NCI-H1930 (cell line): ENCODE results near the gene SPTLC2.
"Not testable (repeated sequence)": the region's sequence is repeated elsewhere in the genome, so short reads cannot be mapped to it uniquely, and the experiment has no call there.

Source experiments
- DNase-seq, 2 experiments: peaks; one replicate each; lab custom pipeline; 2025; lab: John Stamatoyannopoulos, UW

The SPTLC2 gene

DNA sequence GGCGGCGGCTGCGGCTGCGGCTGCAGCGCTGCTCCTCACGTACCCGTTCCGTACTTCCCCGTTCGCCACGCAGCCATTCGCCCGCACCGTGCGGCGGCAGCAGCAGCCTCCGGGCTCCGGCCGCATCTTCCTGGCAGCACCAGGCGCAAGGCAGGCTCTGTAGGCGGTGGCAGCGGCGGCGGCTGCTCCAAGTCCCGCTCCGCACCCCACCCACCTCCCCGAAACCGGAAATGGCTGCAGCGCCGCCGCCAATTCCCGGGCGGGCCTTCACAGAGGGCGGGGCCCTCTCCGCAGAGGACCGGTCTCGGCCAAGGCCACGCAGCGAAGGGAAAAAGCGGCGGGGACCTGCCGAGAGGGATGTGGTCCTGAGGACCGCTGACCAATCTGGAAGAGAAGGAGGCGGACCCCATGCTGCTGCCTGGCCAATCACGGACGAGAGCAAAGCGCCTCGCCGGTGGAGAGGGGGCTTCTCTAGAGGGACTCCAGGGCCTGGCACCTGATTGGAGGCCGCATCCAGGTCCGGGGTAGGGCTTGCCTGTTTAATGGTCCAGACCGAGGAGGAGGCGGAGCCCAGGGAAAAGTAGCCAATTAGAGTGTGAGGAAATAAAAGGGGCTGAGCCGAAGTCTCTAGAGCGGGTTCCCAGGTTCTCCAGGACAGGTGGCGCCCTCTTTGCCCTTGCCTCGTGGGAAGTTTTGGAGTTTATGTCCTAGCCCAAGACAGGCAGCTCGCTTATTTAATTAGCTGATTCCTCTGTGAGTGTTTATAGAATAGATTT lies at the start of gene SPTLC2:
Gene SPTLC2, minus strand, starts transcription at position 184 of the 776 bp plus-strand sequence. Its CDS starts 58 bp downstream, at position 126.
- DNase-seq = peak; percentile 98 to 99

GRCh38 chr14:77663293-77663692 lies 46.9 kb upstream of the SPTLC2 start:
- no peak for DNase-seq

DNA sequence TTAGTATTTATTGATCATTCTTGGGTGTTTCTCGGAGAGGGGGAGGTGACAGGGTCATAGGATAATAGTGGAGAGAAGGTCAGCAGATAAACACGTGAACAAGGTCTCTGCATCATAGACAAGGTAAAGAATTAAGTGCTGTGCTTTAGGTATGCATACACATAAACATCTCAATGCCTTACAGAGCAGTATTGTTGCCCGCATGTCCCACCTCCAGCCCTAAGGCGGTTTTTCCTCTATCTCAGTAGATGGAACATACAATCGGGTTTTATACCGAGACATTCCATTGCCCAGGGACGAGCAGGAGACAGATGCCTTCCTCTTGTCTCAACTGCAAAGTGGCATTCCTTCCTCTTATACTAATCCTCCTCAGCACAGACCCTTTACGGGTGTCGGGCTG lies 45.1 kb upstream of the SPTLC2 start:
- DNase-seq = not testable (repeated sequence)

DNA sequence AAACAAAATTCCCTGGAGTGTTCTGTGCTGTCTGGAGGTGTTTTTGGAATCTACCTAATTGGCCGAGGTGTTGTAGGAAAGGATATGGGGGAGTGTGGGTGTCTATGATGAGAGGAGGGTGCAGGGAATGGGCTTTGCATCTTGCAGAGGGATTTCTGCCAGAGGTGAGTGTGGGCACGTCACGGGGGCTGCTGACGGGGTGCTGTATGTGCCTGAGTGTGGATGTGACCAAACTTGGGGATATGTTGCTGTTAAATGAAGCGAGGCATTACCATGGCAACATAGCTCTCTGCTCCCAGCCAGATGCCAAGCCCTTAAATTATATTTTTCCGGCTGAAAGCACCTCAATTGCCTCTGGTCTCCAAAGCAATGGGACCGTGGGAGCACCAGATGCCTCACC lies 44.3 kb upstream of the SPTLC2 start:
- no peak for DNase-seq

DNA sequence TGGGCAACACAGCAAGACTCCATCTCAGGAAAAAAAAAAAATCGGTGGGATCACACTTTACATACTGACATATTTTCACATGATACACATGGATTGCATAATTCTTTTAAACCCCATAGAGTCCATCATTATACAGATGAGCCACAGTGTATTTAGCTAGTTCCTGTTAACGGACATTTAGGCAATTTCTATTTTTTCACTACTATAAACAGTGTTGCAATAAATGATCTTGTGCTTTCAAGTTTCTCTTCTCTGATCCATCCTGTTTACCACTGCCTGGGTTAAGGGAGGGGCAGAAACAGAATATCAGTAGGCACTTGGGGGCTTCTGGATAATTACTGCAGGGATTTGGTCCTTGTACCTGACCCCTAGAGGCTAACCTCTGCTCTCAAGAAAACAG lies 43.4 kb upstream of the SPTLC2 start:
- DNase-seq = no peak

GRCh38 chr14:77657280-77657679 lies 40.8 kb upstream of the SPTLC2 start:
- DNase-seq = no peak

- no peak for DNase-seq
Observed at GRCh38 chr14:77654001-77654441, 37.6 kb upstream of the SPTLC2 start.

GRCh38 chr14:77649326-77649725 lies 32.9 kb upstream of the SPTLC2 start:
- no peak for DNase-seq

GRCh38 chr14:77648520-77649200 lies 32.2 kb upstream of the SPTLC2 start:
- DNase-seq = no peak

DNA sequence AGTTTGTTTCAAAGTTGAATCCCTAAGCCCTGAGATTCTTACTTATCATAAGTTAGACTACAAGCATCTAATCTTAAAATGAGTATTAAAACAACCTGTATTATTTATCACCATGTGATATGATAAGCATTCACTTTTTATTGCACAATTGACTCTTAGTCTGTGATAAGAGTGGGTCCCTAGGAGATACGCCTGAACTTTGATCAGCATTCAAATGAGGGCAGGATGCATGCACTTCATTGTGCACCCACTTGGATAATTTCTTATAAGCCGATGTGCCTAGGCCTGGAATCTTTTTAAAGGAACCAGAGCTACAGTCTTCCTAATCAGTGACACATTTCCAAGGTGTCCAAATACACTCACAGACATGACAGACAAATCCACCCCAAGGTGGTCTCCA lies 31.4 kb upstream of the SPTLC2 start:
- no peak for DNase-seq

DNA sequence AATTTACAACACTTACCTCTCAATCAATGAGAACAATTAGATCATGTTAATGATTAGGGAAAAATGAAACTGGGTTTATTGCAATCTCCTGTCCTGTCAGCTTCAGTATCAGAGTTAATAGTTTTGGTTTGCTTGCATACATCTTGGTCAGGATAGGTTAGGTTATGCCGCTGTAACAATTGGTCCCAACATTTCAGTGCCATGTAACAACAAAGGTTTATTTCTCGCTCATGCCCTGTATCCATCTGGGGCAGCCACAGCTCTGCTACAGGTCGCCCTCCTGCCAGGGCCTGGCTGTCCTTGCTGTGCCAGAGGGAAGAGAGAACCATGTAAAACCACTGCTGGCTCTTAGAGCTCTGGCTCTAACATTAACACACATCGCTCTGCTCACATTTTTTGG lies 30.5 kb upstream of the SPTLC2 start:
- DNase-seq = no peak

DNA sequence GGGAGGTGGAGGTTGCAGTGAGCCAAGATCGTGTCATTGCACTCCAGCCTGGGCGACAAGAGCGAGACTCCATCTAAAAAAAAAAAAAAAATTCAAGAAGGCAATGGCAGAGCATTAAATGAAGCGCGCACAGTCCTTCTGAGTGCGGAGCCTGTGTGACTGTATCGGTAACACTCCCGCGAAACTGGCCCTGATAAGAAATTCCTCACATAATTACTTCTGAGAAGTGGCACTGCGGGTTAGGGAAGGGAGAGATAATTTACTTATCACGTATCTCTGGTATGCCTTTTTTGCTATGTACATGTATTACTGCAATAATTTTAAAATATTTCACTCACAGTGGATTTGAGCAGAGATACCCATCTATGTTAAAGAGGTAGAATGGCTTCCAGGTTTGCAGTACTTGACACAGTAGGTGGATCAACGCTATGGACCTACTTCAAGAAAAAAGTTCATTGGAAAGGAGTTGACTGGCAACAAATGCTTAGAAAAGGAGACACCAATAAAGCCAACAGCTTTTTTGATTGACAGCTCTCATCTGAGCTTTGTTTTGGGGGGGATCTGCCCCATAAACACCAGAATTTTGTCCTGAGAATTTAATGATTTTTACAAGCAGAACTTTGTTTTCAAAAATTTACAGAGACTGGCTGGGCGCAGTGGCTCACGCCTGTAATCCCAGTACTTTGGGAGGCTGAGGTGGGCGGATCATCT lies 29.2 kb upstream of the SPTLC2 start:
- DNase-seq = no peak

- no peak for DNase-seq
Observed at GRCh38 chr14:77642407-77642806, 26.0 kb upstream of the SPTLC2 start.

DNA sequence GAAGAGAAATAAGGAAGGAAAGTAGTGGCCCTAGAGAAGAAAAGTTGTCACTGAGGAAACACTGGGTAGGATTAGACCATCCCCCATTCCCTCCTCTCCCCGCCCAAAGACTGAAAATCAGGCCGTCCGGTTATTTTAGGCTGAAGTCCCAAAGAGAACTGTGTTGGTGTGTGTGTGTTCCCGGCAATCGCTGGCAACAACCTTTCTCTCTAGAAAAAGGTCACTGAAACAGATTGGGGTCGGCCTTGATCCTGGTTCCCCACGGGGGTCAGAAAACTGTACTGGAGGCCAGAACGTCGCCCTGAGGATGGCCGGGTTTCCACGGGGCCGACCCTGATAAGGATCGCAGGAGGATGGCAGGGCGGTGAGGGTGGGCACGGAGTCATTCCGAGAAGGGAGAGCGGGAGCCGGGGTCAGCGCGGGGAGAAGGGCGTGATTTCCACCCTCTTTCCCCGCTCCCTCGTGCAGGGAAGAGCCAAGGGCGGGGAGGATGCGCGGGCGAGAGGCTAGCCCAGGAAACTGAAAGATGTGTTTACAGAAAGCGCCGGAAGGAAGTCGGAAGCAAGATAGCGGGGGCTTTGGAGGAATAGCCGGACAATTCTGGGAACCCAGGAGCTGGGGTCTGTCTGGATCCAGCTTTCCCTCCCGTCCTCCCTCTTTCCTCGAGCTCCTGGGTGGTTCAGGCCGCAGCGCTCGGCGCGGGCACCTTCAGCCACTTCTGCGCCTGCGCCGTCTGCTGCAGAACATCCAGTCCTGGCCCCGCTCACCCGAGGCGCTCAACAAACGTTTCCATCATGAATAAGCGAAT lies 25.3 kb upstream of the SPTLC2 start:
- DNase-seq = peak in 1 of 2 experiments; percentile 34

- DNase-seq = no peak
Observed at GRCh38 chr14:77640756-77641533, 24.5 kb upstream of the SPTLC2 start.

GRCh38 chr14:77638771-77639171 lies 22.3 kb upstream of the SPTLC2 start:
- no peak for DNase-seq

GRCh38 chr14:77635869-77636268 lies 19.4 kb upstream of the SPTLC2 start:
- not testable (repeated sequence) for DNase-seq

- DNase-seq = not testable (repeated sequence)
Observed at GRCh38 chr14:77635466-77635865, 19.0 kb upstream of the SPTLC2 start.

GRCh38 chr14:77630111-77630510 lies 13.7 kb upstream of the SPTLC2 start:
- DNase-seq = no peak

DNA sequence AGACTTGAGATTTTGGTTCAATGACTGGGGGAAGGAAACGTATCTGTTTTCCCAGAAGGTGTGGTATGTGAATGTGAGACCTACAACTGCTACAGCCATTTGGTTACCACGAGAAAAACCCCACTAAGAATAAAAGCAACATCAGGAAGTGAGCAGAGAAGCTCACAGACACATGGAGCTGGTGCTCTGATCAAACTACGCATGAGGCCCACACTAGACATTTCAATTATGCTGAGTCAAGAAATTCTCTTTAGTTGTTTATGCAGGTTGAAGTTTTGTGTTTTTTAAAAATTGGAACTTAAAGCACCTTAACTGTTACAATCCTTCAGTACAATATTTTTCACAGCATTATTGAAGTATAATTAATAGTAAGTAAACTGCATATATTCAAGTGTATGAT lies 8.9 kb upstream of the SPTLC2 start:
- no peak for DNase-seq

GRCh38 chr14:77623201-77623600 lies 6.8 kb upstream of the SPTLC2 start:
- DNase-seq = no peak
